Measurements from ENCODE around the gene ABCC9. TPM values are rescaled to one million over a fixed set of nuclear protein-coding genes. Genes with fewer than 3 reads are reported as not detected.
"Not testable (repeated sequence)": the region's sequence is repeated elsewhere in the genome, so short reads cannot be mapped to it uniquely, and the experiment has no call there.

ABCC9 gene
- total RNA-seq, 1 donor, result 0.10 TPM

DNA sequence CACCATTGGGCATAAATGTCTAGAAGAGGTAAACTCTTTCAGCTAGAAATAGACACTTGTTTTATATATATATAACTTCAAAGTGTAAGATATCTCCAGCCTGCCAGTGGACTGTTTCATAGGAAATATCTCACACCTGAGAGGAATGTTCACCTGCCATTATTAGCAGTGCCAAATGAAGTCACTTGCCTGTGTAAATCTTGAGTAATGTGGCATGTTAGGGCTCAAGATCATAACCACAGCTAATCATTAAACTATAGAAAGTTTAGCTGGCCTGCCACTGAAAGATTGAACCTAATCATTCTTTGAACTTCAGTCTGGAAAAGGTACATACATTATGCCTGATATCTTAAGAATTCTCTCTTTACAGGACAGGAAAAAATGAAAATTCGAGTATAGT lies 141.2 kb downstream of the ABCC9 start:
- no peaks in the 10 kb centered on the region for H3K9me3 ChIP-seq (ENCODE audit: low read depth, low read length)
- no peaks in the 10 kb centered on the region for H3K4me1 ChIP-seq (ENCODE audit: insufficient read depth, low read length)
- H3K27me3 ChIP-seq (ENCODE audit: insufficient read depth, low read length), result no peaks in the 10 kb centered on the region
- H3K4me3 ChIP-seq (ENCODE audit: low read length), result no peak overlapping the region

DNA sequence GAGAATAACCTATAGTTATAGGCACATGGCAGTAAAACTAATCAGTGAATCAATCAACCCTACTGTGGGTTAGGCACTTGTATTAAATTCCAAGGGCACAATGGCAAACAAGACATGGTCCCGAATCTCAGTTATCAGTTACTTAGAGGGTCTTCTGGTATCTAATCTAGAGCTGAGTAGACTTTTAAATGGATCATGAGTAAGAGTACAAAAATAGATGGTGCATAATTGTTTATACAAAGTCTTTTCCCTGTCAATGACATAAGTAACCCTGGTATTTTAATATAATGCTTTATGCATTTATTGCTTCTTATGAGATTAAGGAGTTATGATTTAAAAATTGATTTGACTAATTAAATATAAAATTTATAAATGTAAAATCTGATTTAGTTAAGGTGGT lies 143.7 kb downstream of the ABCC9 start:
- Histone ChIP-seq H3K4me1 (ENCODE audit: insufficient read depth, low read length) (no peaks in the 10 kb centered on the region), H3K27me3 (ENCODE audit: insufficient read depth, low read length) (no peaks in the 10 kb centered on the region), H3K4me3 (ENCODE audit: low read length) (no peak overlapping the region), H3K9me3 (ENCODE audit: low read depth, low read length) (no peaks in the 10 kb centered on the region)

DNA sequence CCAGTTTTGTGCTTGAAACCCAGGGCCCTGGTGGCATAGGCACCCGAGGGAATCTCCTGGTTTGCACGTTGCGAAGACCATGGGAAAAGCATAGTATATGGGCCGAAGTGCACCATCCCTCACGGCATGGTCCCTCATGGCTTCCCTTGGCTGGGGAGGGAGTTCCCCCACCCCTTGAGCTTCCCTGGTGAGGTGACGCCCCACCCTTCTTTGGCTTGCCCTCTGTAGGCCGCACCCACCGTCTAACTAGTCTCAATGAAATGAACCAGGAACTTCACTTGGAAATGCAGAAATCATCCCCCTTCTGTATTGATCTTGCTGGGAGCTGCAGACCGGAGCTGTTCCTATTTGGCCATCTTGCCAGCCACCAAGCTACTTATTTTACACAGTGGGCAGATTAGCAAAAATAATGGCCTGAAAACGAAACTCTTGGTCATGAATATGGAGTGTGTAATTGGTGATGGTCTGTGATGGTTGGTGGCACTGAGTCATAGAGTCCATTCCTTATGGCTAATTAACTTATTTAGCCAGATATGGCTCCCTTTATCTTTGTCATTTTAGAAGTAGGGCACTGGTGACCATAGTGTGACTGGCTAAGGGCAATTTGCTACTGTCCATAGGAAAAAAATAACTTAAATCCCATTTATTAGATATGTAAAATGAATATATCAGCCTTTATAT lies 145.4 kb downstream of the ABCC9 start:
- Histone ChIP-seq H3K4me1 (ENCODE audit: insufficient read depth, low read length) (no peaks in the 10 kb centered on the region), H3K27me3 (ENCODE audit: insufficient read depth, low read length) (no peaks in the 10 kb centered on the region), H3K9me3 (ENCODE audit: low read depth, low read length) (no peaks in the 10 kb centered on the region), H3K4me3 (ENCODE audit: low read length) (no peak overlapping the region)

DNA sequence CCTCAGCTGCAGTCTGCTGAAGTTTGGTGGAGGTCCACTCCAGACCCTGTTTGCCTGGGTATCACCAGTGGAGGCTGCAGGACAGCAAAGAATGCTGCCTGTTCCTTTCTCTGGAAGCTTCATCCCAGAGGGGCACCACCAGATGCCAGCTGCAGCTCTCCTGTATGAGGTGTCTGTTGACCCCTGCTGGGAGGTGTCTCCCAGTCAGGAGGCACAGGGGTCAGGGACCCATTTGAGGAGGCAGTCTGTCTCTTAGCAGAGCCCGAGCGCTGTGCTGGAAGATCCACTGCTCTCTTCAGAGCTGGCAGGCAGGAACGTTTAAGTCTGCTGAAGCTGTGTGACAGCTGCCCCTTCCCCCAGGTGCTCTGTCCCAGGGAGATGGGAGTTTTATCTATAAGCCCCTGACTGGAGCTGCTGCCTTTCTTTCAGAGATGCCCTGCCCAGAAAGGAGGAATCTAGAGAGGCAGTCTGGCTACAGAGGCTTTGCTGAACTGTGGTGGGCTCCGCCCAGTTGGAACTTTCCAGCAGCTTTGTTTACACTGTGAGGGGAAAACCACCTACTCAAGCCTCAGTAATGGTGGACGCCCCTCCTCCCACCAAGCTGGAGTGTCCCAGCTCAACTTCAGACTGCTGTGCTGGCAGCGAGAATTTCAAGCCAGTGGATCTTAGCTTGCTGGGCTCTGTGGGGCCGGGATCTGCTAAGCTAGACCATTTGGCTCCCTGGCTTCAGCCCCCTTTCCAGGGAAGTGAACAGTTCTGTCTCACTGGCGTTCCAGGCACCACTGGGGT lies 146.2 kb downstream of the ABCC9 start:
- not testable (repeated sequence) for H3K4me3 ChIP-seq (ENCODE audit: low read length); H3K27me3 ChIP-seq (ENCODE audit: insufficient read depth, low read length); H3K9me3 ChIP-seq (ENCODE audit: low read depth, low read length); H3K4me1 ChIP-seq (ENCODE audit: insufficient read depth, low read length)

DNA sequence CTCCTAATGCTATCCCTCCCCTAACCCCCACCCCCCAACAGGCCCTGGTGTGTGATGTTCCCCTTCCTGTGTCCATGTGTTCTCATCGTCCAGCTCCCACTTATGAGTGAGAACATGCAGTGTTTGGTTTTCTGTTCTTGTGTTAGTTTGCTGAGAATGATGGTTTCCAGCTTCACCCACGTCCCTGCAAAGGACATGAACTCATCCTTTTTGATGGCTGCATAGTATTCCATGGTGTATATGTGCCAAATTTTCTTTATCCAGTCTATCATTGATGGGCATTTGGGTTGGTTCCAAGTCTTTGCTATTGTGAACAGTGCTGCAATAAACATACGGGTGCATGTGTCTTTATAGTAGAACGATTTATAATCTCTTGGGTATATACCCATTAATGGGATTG lies 151.5 kb downstream of the ABCC9 start:
- not testable (repeated sequence) for H3K9me3 ChIP-seq (ENCODE audit: low read depth, low read length); H3K27me3 ChIP-seq (ENCODE audit: insufficient read depth, low read length); H3K4me3 ChIP-seq (ENCODE audit: low read length); H3K4me1 ChIP-seq (ENCODE audit: insufficient read depth, low read length)

DNA sequence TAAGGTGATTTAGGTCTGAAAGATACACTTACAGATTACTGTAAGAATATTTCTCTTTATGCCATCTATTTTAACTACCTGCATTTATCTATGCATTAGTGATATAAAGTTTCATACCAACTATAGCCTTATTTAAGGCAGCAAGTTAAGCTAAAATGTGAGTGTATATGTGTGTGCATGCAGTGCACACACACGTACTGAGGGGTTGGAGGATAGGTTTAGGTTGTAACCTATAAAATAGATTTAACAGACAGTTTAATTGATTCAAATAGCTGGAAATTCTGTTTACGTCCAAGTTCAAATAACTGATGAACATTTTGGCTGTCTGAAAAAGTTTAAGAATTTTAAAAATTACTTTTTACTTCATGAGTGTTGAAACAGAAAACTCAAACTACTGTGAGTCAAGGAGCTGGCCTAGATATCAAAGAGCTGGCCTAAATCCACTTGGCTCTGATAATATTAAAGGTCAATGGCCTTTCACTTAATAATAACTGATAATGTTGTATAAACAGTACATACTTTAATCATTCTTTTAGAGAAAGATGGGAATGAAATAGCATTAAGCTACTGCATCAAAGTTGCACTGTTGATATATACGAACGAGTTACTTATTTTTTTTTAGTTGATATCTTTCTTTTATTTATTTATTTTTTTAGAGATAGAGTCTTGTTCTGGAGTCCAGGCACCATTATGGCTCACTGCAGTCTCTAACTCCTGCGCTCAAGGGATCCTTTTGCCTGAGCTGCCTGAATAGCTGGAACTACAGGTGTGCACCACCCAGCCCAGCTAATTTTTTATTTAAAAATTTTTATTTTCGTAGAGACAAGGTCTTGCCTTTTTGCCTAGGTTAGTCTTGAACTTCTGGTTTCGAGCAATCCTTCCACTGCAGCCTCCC lies 152.9 kb downstream of the ABCC9 start:
- Histone ChIP-seq H3K9me3 (ENCODE audit: low read depth, low read length) (no peaks in the 10 kb centered on the region), H3K4me3 (ENCODE audit: low read length) (no peak overlapping the region), H3K27me3 (ENCODE audit: insufficient read depth, low read length) (no peaks in the 10 kb centered on the region), H3K4me1 (ENCODE audit: insufficient read depth, low read length) (no peaks in the 10 kb centered on the region)

DNA sequence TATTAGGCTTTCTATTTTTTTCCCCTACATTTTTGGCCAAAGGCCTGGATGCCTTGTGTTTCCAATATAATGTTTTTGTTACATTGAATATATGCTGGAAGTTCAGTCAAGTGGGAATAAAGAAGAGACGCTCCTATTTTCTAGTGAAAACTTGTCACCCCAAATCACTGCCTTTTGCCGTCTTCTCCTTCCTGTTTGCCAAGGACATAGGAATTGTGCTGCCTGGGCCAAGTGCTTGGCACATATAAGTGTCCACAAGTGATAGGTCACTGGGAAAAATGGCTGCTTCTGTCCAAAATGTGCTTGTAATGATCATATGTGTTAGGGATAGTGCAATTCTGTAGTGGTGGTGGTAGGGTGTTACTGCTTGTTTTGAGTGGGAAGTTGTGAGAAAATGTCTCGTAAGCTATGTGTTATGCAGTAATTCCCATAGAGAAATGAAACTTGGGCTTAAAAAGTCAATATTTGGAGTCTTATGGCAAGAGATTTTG lies 155.1 kb downstream of the ABCC9 start:
- no peak overlapping the region for H3K4me3 ChIP-seq (ENCODE audit: low read length)
- no peaks in the 10 kb centered on the region for H3K4me1 ChIP-seq (ENCODE audit: insufficient read depth, low read length)
- H3K27me3 ChIP-seq (ENCODE audit: insufficient read depth, low read length), result no peaks in the 10 kb centered on the region
- H3K9me3 ChIP-seq (ENCODE audit: low read depth, low read length), result no peaks in the 10 kb centered on the region

DNA sequence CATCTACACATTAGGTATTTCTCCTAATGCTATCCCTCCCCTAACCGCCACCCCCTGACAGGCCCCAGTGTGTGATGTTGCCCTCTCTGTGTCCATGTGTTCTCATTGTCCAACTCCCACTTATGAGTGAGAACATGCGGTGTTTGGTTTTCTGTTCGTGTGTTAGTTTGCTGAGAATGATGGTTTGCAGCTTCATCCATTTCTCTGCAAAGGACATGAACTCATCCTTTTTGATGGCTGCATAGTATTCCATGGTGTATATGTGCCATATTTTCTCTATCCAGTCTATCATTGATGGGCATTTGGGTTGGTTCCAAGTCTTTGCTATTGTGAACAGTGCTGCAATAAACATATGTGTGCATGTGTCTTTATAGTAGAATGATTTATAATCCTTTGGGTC lies 158.5 kb downstream of the ABCC9 start:
- not testable (repeated sequence) for H3K9me3 ChIP-seq (ENCODE audit: low read depth, low read length); H3K4me1 ChIP-seq (ENCODE audit: insufficient read depth, low read length); H3K4me3 ChIP-seq (ENCODE audit: low read length); H3K27me3 ChIP-seq (ENCODE audit: insufficient read depth, low read length)

DNA sequence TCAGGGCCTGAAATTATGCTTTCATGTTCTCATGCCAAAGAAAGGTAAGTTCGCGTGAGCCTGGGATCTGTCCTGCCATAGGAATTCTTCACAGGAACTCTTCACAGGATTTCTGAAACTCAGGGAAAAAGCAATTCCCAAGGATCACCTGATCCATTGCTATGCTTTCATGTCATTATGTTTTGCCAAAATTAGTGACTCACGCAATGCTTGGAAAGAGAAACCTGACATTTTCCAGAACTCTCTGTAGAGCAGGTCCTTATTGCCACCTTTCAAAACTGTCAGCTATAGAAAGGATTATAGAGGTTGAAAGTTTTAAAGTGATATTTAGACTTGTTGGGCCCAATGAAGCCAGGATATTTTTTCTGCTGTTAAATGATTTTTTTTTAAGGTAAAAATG lies 160.4 kb downstream of the ABCC9 start:
- Histone ChIP-seq H3K9me3 (ENCODE audit: low read depth, low read length) (no peaks in the 10 kb centered on the region), H3K27me3 (ENCODE audit: insufficient read depth, low read length) (peaks cover 13% of the 10 kb centered on the region)

DNA sequence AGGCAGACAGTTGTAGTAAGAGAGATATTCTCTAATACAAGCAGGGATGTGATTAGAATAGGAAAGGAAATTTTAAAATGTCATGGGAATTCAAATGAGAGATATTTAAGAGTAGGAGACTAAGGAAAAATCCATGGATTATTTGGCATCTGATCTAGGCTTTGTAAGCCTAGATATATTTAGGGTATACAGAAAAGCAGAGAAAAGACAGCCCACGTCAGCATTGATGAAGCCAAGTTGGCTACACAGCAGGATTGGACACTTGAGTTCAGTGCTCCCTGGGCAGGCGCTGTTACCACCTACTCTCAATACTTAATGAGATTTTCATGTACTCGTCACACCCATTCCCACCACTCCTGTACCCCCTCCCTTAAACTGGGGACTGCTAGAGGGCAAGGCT lies 165.1 kb downstream of the ABCC9 start:
- H3K9me3 ChIP-seq (ENCODE audit: low read depth, low read length), result no peaks in the 10 kb centered on the region
- peaks cover 51% of the 10 kb centered on the region for H3K27me3 ChIP-seq (ENCODE audit: insufficient read depth, low read length)
- no peaks in the 10 kb centered on the region for H3K4me1 ChIP-seq (ENCODE audit: insufficient read depth, low read length)

More for the DNA sequence above, 160.4 kb downstream of the ABCC9 start:
- H3K4me3 ChIP-seq (ENCODE audit: low read length), result no peak overlapping the region
- no peaks in the 10 kb centered on the region for H3K4me1 ChIP-seq (ENCODE audit: insufficient read depth, low read length)

DNA sequence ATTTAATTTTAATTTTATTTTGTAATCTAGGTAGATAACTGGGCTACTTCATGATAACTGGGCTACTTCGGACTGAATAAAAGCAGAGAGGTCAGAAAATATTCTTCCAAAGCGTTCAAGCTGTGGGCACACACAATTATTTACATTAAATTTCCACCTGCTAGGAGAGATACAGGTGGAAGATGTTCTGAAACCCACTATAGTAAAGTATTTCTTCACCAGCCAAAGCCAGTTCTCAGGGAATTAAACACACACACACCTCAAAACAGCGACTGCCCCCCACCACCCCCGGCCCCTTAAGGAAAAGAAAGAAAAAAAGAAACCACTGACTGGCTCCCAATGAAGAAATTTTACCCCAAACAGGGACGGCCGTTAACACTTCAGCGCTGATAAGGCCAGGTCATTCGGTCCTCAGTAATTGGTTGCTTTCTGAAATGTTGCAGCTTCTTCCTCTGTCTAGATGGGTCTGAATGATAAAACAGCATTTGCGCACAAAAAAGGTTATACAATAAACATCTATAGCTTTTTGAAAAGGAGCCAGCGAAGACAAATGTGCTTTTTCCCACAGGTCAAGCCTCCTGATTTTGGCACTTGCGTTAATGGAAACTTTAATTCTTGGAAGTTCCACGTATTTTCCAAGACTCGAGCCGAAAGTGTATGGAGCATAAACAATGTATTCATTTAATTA lies 165.9 kb downstream of the ABCC9 start:
- Histone ChIP-seq H3K9me3 (ENCODE audit: low read depth, low read length) (no peaks in the 10 kb centered on the region), H3K4me1 (ENCODE audit: insufficient read depth, low read length) (no peaks in the 10 kb centered on the region), H3K4me3 (ENCODE audit: low read length) (no peak overlapping the region), H3K27me3 (ENCODE audit: insufficient read depth, low read length) (peaks cover 51% of the 10 kb centered on the region)

More for the DNA sequence above, 165.1 kb downstream of the ABCC9 start:
- no peak overlapping the region for H3K4me3 ChIP-seq (ENCODE audit: low read length)

DNA sequence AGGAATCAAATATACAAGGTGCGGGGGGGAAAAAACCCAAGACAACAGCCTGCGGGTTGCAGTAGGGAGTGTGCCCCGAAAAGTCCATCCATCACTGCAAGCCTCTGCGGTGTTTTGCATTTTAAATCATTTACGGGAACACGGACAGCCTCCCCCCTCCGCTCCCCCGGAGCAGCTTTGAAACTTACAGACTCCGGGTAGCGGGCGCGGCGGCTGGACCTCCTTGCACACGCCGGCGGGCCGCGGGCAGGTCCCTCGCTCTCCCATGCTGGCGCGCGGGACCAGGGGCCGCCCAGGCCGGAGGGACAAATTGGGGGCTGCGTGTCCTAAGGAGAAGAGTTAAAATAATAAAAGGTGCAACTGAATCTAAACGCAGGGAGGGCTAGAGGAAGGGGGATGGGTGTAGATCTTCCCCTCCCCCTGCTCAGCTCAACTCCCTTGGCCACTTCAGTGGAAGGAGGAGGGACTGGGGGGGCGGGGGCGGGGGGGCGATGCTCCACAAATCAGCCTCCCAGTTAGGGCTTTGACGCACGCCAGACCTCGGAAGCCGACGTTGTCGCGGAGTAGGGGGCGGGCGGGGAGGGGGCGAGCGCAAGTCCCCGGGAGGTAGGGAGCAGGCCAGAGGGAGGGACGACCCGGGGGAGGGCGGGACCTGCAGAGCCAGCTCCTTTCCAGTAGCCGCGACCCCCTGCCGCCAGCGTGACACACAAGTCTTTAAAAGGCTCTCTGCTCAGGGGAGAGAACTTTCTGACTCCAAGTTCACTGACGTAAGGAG lies 166.7 kb downstream of the ABCC9 start, which contains the start of gene KCNJ8:
Gene KCNJ8 (minus strand): TSS at position 349 of the 775 bp plus-strand sequence. CDS start 1,090 bp downstream, outside the sequence.
- H3K27me3 ChIP-seq (ENCODE audit: insufficient read depth, low read length), result peaks cover 51% of the 10 kb centered on the region
- no peaks in the 10 kb centered on the region for H3K9me3 ChIP-seq (ENCODE audit: low read depth, low read length)
- H3K4me3 ChIP-seq (ENCODE audit: low read length), result no peak within 1 kb of the TSS
- no peaks in the 10 kb centered on the region for H3K4me1 ChIP-seq (ENCODE audit: insufficient read depth, low read length)

DNA sequence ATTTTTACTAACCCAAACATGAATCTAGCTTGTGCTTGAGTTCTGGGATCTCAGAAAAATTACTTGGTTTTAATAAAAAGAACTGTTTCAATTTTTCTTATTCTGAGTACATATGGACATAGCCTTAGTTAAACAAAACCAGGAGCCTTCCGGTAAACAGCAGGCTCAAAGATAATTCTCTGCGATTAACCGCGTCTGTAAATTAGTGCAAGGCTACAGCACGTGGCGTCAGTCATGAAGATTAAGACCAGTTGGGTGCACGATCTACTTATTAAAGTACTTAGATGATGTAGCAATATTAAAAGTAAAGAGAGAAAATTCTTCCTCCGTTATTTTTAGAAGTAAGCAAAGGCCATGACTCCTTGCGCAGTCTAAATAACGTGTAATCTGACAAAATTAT lies 167.4 kb downstream of the ABCC9 start:
- Histone ChIP-seq H3K4me3 (ENCODE audit: low read length) (no peak overlapping the region), H3K27me3 (ENCODE audit: insufficient read depth, low read length) (peaks cover 51% of the 10 kb centered on the region), H3K4me1 (ENCODE audit: insufficient read depth, low read length) (no peaks in the 10 kb centered on the region), H3K9me3 (ENCODE audit: low read depth, low read length) (no peaks in the 10 kb centered on the region)

DNA sequence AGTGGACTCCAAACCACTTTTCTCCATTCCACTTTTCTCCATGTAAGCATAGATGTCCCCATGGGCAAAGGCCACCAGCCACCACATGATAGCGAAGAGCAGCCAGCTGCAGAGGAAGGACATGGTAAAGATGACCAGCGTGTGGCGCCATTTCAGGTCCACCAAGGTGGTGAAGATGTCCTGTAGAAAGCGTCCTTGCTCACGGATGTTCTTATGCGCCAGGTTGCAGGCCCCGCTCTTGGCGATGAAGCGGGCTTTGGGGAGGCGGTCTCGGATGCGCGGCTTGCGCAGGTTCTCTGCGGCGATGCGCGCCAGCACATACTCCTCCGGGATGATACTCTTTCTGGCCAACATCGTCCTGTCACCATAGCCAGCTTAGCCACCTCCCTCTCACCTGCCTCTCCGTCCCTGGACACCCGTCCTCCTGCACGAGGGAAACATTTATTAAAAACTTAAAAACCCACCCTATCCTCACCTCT lies 167.9 kb downstream of the ABCC9 start:
- H3K4me3 ChIP-seq (ENCODE audit: low read length), result no peak overlapping the region
- H3K27me3 ChIP-seq (ENCODE audit: insufficient read depth, low read length), result peaks cover 51% of the 10 kb centered on the region
- no peaks in the 10 kb centered on the region for H3K9me3 ChIP-seq (ENCODE audit: low read depth, low read length)
- no peaks in the 10 kb centered on the region for H3K4me1 ChIP-seq (ENCODE audit: insufficient read depth, low read length)

Data from mononuclear cell (primary cell).